ENCODE data around the gene GAL3ST3.
"Not testable (repeated sequence)": the region's sequence is repeated elsewhere in the genome, so short reads cannot be mapped to it uniquely, and the experiment has no call there.

GAL3ST3 gene

GRCh38 chr11:66048547-66049323, at the start of gene GAL3ST3:
Gene GAL3ST3, minus strand, starts transcription at chr11:66049161. Its CDS starts 3,746 bp downstream, at chr11:66045415.
- DNase-seq (ENCODE audit: low read depth), result no peak

- DNase-seq (ENCODE audit: low read depth), result not testable (repeated sequence)
Measured at GRCh38 chr11:66092125-66092524, 43.2 kb upstream of the GAL3ST3 start.

- no peak for DNase-seq (ENCODE audit: low read depth)
Measured at GRCh38 chr11:66090288-66090687, 41.3 kb upstream of the GAL3ST3 start.

DNA sequence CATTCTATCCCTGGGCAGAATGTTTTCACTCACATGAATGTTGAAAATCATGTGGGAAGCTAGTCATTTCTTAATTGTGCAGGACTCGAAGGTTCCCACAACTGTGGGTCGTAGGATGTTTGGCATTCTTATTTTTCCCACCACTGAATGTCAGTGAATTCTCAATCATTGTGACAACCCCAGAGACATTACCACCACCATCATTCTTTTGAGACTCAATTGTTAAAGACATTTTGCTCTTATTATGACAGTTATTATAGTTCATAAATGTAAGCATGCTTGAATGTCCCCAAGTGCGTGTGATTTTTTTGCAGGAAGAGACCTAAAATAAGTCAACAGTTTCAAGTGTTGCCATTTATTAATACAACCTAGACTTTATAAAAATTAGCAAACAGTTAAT, 40.1 kb upstream of the GAL3ST3 start:
- no peak for DNase-seq (ENCODE audit: low read depth)

DNA sequence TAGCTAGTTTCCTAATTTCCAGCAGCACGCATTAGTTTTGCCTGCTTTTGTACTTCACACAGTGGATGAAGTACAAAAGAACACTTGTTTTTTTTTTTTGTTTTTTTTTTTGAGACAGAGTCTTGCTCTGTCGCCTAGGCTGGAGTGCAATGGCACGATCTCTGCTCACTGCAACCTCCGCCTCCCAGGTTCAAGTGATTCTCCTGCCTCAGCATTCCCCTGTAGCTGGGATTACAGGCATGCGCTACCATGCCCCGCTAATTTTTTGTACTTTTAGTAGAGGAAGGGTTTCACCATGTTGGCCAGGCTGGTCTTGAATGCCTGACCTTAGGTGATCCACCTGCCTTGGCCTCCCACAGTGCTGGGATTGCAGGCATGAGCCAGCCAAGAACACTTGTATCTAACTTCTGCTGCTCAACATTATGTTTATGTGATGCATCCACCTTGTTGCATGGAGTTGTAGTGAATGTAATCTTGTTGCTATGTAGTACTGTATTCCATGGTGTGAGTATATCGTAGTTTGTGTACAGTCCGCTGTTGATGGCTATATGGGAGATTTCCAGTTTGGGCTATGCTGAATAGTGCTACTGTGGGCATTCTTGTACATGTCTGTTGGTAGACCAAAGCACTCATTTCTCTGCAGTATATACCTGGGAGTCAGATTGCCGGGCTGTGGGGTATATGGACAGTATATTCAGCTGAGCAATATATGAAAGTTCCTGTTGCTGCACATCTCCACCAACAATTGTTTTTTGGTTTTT, 38.4 kb upstream of the GAL3ST3 start:
- DNase-seq (ENCODE audit: low read depth), result no peak

GRCh38 chr11:66084821-66085475, 36.0 kb upstream of the GAL3ST3 start:
- no peak for DNase-seq (ENCODE audit: low read depth)

DNA sequence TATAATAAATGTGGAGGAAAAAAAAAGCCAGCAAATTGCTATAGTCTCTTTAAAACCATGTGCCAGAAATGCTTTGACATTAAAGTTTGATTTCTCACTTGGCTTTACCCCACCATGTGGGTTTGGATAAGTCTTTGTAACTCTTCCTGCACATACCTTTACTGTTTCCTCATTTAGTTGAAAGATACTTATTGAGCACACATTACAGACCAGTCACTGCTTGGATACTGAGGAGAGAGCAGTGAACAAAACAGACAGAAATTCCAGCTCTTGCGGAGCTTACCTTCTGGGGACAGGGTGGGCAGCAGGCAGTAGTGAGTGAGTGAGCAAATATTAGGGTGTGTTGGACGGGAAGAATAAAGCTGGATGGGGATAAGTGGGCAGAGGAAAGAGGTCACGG, 34.8 kb upstream of the GAL3ST3 start:
- no peak for DNase-seq (ENCODE audit: low read depth)

GRCh38 chr11:66082946-66083698, 34.2 kb upstream of the GAL3ST3 start:
- DNase-seq (ENCODE audit: low read depth), result no peak

DNA sequence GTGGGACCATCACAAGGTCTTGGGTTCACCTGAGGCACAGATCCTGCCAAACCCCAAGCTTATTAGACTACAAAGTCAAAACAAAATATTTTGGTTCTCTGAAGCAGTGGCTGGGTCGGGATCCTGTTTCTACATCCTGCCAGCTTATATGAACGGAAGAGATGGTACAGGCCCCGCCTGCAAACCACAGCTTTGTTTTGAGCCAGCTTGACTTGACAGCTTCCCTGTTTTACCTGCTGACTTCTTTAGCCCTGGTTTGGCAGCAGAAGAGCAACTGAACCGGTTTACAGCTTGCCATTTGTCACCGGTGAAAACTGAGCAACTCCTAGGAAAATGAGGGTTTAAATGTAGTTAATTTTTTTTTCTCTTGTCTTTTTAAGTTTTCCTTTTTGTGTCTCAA, 32.5 kb upstream of the GAL3ST3 start:
- DNase-seq (ENCODE audit: low read depth), result no peak

DNA sequence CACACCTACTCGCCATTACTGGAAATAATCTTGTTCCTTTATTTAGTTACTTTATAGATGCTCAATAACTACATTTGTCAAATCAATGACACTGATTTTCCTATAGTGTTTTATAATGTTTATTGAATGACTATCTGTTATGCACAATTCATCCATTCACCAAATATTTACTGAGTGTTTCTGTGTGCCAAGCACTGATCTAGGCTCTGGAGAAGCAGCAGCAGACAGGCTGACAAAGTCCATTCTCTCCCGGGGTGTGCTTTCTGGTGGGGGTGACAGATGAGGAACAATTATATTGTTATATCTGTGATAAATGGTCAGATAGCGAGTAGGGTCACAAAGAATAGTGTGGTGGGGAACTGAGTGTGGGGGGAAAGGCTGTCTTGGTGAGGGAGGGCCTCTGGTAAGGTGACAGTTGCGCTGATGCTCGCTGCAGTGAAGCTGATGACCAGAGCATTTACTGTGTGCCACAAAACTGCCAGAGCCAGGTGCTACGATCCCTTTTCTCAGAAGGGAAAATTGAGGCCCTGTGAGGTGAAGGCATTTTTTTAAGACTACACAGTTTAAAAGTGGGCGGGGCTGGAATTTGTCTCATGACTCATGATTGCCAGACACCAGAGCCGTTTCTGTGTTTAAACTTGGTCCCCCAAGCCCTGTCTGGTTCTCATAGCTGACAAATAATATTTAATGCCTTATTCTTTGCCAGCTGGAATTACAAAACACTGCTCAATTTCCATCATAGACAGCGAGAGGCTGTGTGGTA, 31.3 kb upstream of the GAL3ST3 start:
- DNase-seq (ENCODE audit: low read depth), result no peak

GRCh38 chr11:66078949-66079348, 30.0 kb upstream of the GAL3ST3 start:
- not testable (repeated sequence) for DNase-seq (ENCODE audit: low read depth)

GRCh38 chr11:66077927-66078326, 29.0 kb upstream of the GAL3ST3 start:
- DNase-seq (ENCODE audit: low read depth), result no peak

DNA sequence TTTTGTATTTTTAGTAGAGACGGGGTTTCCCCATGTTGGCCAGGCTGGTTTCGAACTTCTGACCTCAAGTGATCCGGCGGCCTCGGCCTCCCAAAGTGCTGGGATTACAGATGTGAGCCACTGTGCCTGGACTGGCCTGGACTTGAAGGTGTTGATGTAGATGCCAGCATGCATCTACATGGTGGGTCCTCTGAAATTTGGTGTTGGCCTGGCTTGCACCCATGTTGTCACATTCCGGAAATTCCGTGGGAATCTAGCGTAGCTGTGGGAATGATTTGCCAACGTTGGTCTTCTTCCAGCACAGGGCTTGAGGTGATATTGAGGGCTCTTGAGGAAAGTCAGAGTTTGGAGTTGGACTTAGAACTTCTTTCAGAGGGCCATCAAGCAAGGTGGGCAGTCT, 27.6 kb upstream of the GAL3ST3 start:
- no peak for DNase-seq (ENCODE audit: low read depth)

DNA sequence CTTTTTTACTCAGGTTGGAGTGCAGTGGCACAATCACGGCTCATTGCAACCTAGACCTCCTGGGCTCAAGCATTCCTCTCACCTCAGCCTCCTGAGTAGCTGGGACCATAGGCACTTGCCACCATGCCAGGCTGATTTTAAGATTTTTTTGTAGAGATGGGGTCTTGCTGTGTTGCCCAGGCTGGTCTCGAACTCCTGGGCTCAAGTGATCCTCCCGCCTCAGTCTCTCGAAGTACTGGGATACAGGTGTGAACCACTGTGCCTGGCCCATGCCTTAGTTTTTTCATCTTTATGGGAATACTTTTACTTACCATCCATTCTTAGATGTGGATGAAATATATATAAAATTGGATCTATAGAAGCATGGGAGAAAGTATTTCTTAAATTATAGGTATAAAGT, 26.3 kb upstream of the GAL3ST3 start:
- no peak for DNase-seq (ENCODE audit: low read depth)

GRCh38 chr11:66073669-66074068, 24.7 kb upstream of the GAL3ST3 start:
- DNase-seq (ENCODE audit: low read depth), result no peak

- DNase-seq (ENCODE audit: low read depth), result no peak
Measured at GRCh38 chr11:66072518-66072917, 23.6 kb upstream of the GAL3ST3 start.

GRCh38 chr11:66072081-66072480, 23.1 kb upstream of the GAL3ST3 start:
- DNase-seq (ENCODE audit: low read depth), result no peak

GRCh38 chr11:66071381-66071801, 22.4 kb upstream of the GAL3ST3 start:
- DNase-seq (ENCODE audit: low read depth), result no peak

GRCh38 chr11:66070604-66071380, 21.8 kb upstream of the GAL3ST3 start:
- DNase-seq (ENCODE audit: low read depth), result no peak
